Tibial nerve (tissue), 4 donors: Measurements from ENCODE around the gene SCIMP.

Experiments used
- EP300 ChIP-seq, 2 donors: sonication (generic); formaldehyde crosslinking; IDR thresholded peaks; one replicate each; pipeline ENCODE4 v1.6.1; 2017; ENCODE audit warnings: antibody characterized with exemption in 2 of 2, mild to moderate bottlenecking in 1 of 2
- POLR2A ChIP-seq, 2 donors: fragments of 450-650 bp; IDR thresholded peaks; one replicate each; pipeline ENCODE4 v1.6.1; 2017; ENCODE audit warnings: antibody characterized with exemption in 2 of 2, mild to moderate bottlenecking in 2 of 2, moderate library complexity in 2 of 2
- TF ChIP-seq, protein P1 (sequence below), 5 experiments: fragments of 200-600 bp in 3 of 5; fragments of 450-650 bp in 2 of 5; sonication (generic) in 3 of 5; IDR thresholded peaks; one replicate each; pipeline ENCODE4 v1.5.1; 2016 to 2019; ENCODE audit warnings: antibody characterized with exemption in 5 of 5, mild to moderate bottlenecking in 3 of 5, moderate library complexity in 2 of 5

GRCh38 chr17:5234645-5235576 is at the start of gene SCIMP:
- TF ChIP-seq, protein P1, sequence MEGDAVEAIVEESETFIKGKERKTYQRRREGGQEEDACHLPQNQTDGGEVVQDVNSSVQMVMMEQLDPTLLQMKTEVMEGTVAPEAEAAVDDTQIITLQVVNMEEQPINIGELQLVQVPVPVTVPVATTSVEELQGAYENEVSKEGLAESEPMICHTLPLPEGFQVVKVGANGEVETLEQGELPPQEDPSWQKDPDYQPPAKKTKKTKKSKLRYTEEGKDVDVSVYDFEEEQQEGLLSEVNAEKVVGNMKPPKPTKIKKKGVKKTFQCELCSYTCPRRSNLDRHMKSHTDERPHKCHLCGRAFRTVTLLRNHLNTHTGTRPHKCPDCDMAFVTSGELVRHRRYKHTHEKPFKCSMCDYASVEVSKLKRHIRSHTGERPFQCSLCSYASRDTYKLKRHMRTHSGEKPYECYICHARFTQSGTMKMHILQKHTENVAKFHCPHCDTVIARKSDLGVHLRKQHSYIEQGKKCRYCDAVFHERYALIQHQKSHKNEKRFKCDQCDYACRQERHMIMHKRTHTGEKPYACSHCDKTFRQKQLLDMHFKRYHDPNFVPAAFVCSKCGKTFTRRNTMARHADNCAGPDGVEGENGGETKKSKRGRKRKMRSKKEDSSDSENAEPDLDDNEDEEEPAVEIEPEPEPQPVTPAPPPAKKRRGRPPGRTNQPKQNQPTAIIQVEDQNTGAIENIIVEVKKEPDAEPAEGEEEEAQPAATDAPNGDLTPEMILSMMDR (IDR thresholded peaks at IDR 0.05): no peak
- TF ChIP-seq EP300 (IDR thresholded peaks at IDR 0.05) (peak in 1 of 2 donors; percentile 62), POLR2A (IDR thresholded peaks at IDR 0.05) (peak in 1 of 2 donors; percentile 29)
